ENCODE measurements around the gene NINL. TPM values are rescaled to one million over a fixed set of nuclear protein-coding genes. Genes with fewer than 3 reads are reported as not detected.

The NINL gene
- total RNA-seq, 1 experiment from 2014 or later = 9.0 TPM

- Histone ChIP-seq H3K4me3 (no peak overlapping the region), H3K27me3 (no peaks in the 10 kb centered on the region), H3K36me3 (no peaks in the 10 kb centered on the region), H3K9me3 (no peaks in the 10 kb centered on the region)
- no peak for DNase-seq
Measured at GRCh38 chr20:25529295-25529951, 55.9 kb downstream of the NINL start.

DNA sequence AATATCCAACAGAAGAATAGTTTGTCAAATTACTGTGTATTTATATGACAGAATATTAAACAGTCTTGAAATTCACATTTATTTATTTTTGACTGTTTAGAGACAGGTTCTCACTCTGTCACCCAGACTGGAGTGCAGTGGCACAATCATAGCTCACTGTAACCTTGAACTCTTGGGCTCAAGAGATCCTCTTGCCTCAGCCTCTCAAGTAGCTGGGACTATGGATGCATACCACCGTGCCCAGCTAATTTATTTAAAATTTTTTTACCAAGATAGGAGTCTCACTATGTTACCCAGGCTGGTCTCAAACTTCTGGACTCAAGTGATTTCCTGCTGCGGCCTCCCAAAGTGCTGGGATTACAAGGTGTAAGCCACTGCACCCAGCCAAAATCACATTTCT, 57.4 kb downstream of the NINL start:
- DNase-seq = no peak
- H3K27me3 ChIP-seq = no peaks in the 10 kb centered on the region

GRCh38 chr20:25526446-25526845, 58.9 kb downstream of the NINL start:
- peaks cover 2% of the 10 kb centered on the region; the same call in 1 of the 2 replicates for H3K36me3 ChIP-seq
- no peaks in the 10 kb centered on the region for H3K27me3 ChIP-seq
- H3K4me3 ChIP-seq = no peak overlapping the region
- no peak for DNase-seq
- H3K9me3 ChIP-seq = no peaks in the 10 kb centered on the region

More for the DNA sequence above, 57.4 kb downstream of the NINL start:
- H3K4me3 ChIP-seq = no peak overlapping the region
- H3K36me3 ChIP-seq = no peaks in the 10 kb centered on the region
- no peaks in the 10 kb centered on the region for H3K9me3 ChIP-seq

DNA sequence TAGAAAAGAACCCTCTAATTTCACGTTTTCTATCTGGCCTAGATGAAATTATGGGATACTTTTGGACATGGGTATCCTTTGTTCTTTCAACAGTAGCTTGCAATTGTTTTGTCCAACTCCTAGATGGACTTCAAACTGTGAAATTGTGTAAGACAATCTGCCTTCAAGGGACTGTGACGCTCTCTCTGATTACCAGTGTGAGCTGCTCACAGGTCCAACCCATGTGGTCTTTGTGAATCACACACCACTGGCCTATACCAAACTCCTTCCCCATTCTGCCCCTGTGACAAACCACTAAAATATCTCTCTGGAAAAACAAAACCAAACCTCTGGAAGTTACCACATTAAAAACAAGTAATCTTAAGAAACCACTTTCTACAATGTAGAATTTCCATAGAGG, 59.5 kb downstream of the NINL start:
- Histone ChIP-seq H3K4me3 (no peak overlapping the region), H3K27me3 (no peaks in the 10 kb centered on the region), H3K36me3 (peaks cover 2% of the 10 kb centered on the region; the same call in 1 of the 2 replicates), H3K9me3 (no peaks in the 10 kb centered on the region)
- DNase-seq = peak; percentile 70

- Histone ChIP-seq H3K4me3 (no peak overlapping the region), H3K9me3 (no peaks in the 10 kb centered on the region), H3K36me3 (peaks cover 2% of the 10 kb centered on the region; the same call in 1 of the 2 replicates), H3K27me3 (no peaks in the 10 kb centered on the region)
- DNase-seq = no peak
Measured at GRCh38 chr20:25525295-25525694, 60.0 kb downstream of the NINL start.

- no peaks in the 10 kb centered on the region for H3K27me3 ChIP-seq
- DNase-seq = no peak
Measured at GRCh38 chr20:25521382-25521781, 63.9 kb downstream of the NINL start.

DNA sequence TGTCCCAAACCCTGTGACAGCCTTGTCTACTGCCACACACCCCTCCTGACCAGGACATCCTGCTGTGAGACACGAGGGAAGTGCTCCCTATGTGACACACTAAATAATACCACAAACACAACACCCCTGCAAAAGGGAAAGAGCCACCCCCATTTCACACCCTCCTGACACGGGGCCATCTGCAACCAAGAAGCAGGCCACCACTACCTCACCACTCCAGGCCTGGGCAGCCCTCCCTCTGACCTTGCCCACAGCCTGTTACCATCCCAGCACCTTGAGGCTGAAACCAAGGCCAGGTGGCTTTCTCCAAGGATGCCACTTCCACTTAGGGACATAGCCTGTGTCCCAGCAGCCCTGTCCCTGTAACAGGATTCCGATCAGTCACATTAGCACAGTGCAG, 68.2 kb downstream of the NINL start:
- no peaks in the 10 kb centered on the region for H3K9me3 ChIP-seq
- no peaks in the 10 kb centered on the region for H3K27me3 ChIP-seq
- DNase-seq = no peak
- H3K4me3 ChIP-seq = no peak overlapping the region
- 0 out of 2 replicates have a peak, but pooled peaks cover 5% of the 10 kb centered on the region for H3K36me3 ChIP-seq

More at GRCh38 chr20:25521382-25521781, 63.9 kb downstream of the NINL start:
- Histone ChIP-seq H3K4me3 (no peak overlapping the region), H3K9me3 (no peaks in the 10 kb centered on the region), H3K36me3 (peaks cover 2% of the 10 kb centered on the region; the same call in 1 of the 2 replicates)

- H3K9me3 ChIP-seq = no peaks in the 10 kb centered on the region
- no peak for DNase-seq
- no peaks in the 10 kb centered on the region for H3K27me3 ChIP-seq
- 0 out of 2 replicates have a peak, but pooled peaks cover 5% of the 10 kb centered on the region for H3K36me3 ChIP-seq
- no peak overlapping the region for H3K4me3 ChIP-seq
Measured at GRCh38 chr20:25514747-25515340, 70.5 kb downstream of the NINL start.

GRCh38 chr20:25514195-25514594, 71.1 kb downstream of the NINL start:
- Histone ChIP-seq H3K27me3 (no peaks in the 10 kb centered on the region), H3K4me3 (no peak overlapping the region), H3K36me3 (0 out of 2 replicates have a peak, but pooled peaks cover 5% of the 10 kb centered on the region), H3K9me3 (no peaks in the 10 kb centered on the region)
- DNase-seq = no peak

- no peak for DNase-seq
- no peaks in the 10 kb centered on the region for H3K9me3 ChIP-seq
- H3K4me3 ChIP-seq = no peak overlapping the region
- H3K36me3 ChIP-seq = 0 out of 2 replicates have a peak, but pooled peaks cover 5% of the 10 kb centered on the region
- H3K27me3 ChIP-seq = no peaks in the 10 kb centered on the region
Measured at GRCh38 chr20:25512709-25513108, 72.6 kb downstream of the NINL start.

GRCh38 chr20:25511183-25511582, 74.1 kb downstream of the NINL start:
- DNase-seq = no peak
- Histone ChIP-seq H3K36me3 (0 out of 2 replicates have a peak, but pooled peaks cover 5% of the 10 kb centered on the region), H3K27me3 (no peaks in the 10 kb centered on the region)

GRCh38 chr20:25510721-25511120, 74.6 kb downstream of the NINL start:
- no peaks in the 10 kb centered on the region for H3K27me3 ChIP-seq
- no peak overlapping the region for H3K4me3 ChIP-seq
- DNase-seq = no peak
- no peaks in the 10 kb centered on the region for H3K9me3 ChIP-seq
- 0 out of 2 replicates have a peak, but pooled peaks cover 5% of the 10 kb centered on the region for H3K36me3 ChIP-seq

More at GRCh38 chr20:25511183-25511582, 74.1 kb downstream of the NINL start:
- Histone ChIP-seq H3K4me3 (no peak overlapping the region), H3K9me3 (no peaks in the 10 kb centered on the region)

DNA sequence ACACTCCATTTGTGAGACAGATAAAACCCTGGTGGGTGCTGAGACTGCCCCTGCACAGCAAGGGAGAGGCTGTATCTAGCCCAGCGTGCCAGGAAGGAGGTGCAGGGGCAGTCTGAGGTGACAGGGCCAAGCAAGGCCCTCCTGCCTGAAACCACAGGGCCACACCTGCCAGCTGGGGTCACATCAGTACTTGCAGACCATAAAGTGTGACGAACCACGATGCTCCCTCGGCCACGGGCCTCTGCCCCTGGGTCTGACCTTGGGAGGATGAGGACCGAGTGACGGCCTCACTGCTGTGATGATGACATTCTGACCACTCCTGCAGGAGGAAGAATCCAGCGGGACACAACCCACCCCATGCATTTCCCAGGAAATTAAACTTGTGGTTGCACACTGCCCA, 75.1 kb downstream of the NINL start:
- 0 out of 2 replicates have a peak, but pooled peaks cover 4% of the 10 kb centered on the region for H3K36me3 ChIP-seq

GRCh38 chr20:25509084-25509483, 76.2 kb downstream of the NINL start:
- H3K27me3 ChIP-seq = no peaks in the 10 kb centered on the region
- H3K9me3 ChIP-seq = no peaks in the 10 kb centered on the region
- H3K36me3 ChIP-seq = no peaks in the 10 kb centered on the region
- H3K4me3 ChIP-seq = no peak overlapping the region
- no peak for DNase-seq

More for the DNA sequence above, 75.1 kb downstream of the NINL start:
- no peaks in the 10 kb centered on the region for H3K9me3 ChIP-seq
- no peaks in the 10 kb centered on the region for H3K27me3 ChIP-seq
- no peak for DNase-seq
- no peak overlapping the region for H3K4me3 ChIP-seq

GRCh38 chr20:25508083-25508770, 77.1 kb downstream of the NINL start:
- Histone ChIP-seq H3K4me3 (no peak overlapping the region), H3K36me3 (no peaks in the 10 kb centered on the region), H3K9me3 (no peaks in the 10 kb centered on the region), H3K27me3 (no peaks in the 10 kb centered on the region)
- DNase-seq = peak; percentile 86

DNA sequence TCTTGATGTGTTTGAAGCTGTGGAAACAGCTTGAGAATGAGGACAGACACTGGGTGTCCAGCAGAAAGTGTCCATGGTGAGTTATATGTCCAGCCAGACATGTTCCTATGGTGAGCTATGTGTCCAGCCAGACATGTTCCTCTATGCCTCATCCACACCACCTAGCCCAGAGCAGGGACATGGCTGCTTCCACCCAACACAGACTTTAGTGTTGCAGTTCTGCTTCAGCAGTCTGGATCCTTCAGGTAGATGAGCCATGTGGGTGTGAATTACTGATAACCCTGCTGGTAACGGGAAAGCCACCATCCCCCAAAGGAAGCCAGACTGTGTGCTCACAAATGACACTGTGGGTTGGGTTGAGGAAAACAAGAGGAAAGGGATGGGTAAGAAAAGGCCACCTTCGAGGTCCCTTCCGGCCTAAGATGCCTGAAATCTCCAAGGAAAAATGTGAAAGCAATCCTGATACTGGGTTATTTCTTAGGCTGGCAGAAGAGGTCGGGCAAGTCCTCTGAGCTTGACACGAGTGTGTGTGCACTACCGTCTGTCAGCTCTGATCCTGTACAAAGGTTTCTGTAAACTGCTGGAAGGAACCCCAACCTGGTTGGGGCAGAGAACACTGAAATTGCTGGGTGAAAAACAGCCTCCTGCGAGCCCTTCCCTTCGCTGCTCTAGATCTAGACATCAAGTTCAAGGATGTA, 77.8 kb downstream of the NINL start:
- H3K36me3 ChIP-seq = no peaks in the 10 kb centered on the region

More for the DNA sequence above, 77.8 kb downstream of the NINL start:
- Histone ChIP-seq H3K4me3 (no peak overlapping the region), H3K9me3 (no peaks in the 10 kb centered on the region), H3K27me3 (no peaks in the 10 kb centered on the region)
- DNase-seq = no peak
